Cerebellar cortex (tissue), 1 donor: ENCODE data around the gene KRTAP3-3.
"Not testable (repeated sequence)": the region's sequence is repeated elsewhere in the genome, so short reads cannot be mapped to it uniquely, and the experiment has no call there.

Source experiments
- DNase-seq: peaks from one replicate; pipeline ENCODE4 v3.0.0-alpha.2; 2015; ENCODE audit warnings: low spot score

KRTAP3-3 gene

GRCh38 chr17:41004397-41004796, 10.4 kb upstream of the KRTAP3-3 start:
- no peak for DNase-seq

- no peak for DNase-seq
Observed at GRCh38 chr17:41003926-41004325, 10.0 kb upstream of the KRTAP3-3 start.

GRCh38 chr17:41002814-41003213, 8.8 kb upstream of the KRTAP3-3 start:
- DNase-seq, result no peak

- no peak for DNase-seq
Observed at GRCh38 chr17:41001795-41002194, 7.8 kb upstream of the KRTAP3-3 start.

GRCh38 chr17:40999563-40999962, 5.6 kb upstream of the KRTAP3-3 start, which contains the start of gene KRTAP3-2:
KRTAP3-2 (minus strand) TSS chr17:40999906; CDS start chr17:40999853, 53 bp downstream.
- not testable (repeated sequence) for DNase-seq

- no peak for DNase-seq
Observed at GRCh38 chr17:40997361-40997760, 3.4 kb upstream of the KRTAP3-3 start.

- DNase-seq, result no peak
Observed at GRCh38 chr17:40996829-40997228, 2.9 kb upstream of the KRTAP3-3 start.

GRCh38 chr17:40995116-40995515, 1.2 kb upstream of the KRTAP3-3 start:
- peak; percentile 56 for DNase-seq

GRCh38 chr17:40993084-40993483, 880 bp downstream of the KRTAP3-3 start:
- DNase-seq, result no peak

GRCh38 chr17:40992666-40993065, 1.3 kb downstream of the KRTAP3-3 start:
- DNase-seq, result no peak

- no peak for DNase-seq
Observed at GRCh38 chr17:40986920-40987319, 7.0 kb downstream of the KRTAP3-3 start.

- DNase-seq, result no peak
Observed at GRCh38 chr17:40984226-40984625, 9.7 kb downstream of the KRTAP3-3 start, which contains the start of gene KRT40. KRT40 (minus strand) TSS chr17:40984326; CDS start chr17:40984273, 53 bp downstream.

- DNase-seq, result no peak
Observed at GRCh38 chr17:40981115-40981514, 12.8 kb downstream of the KRTAP3-3 start.

- DNase-seq, result peak; percentile 25
Observed at GRCh38 chr17:40980596-40980995, 13.4 kb downstream of the KRTAP3-3 start.

GRCh38 chr17:40980117-40980516, 13.8 kb downstream of the KRTAP3-3 start:
- DNase-seq, result no peak

- DNase-seq, result no peak
Observed at GRCh38 chr17:40978575-40979151, 15.3 kb downstream of the KRTAP3-3 start.

- no peak for DNase-seq
Observed at GRCh38 chr17:40975516-40975915, 18.4 kb downstream of the KRTAP3-3 start.

- DNase-seq, result no peak
Observed at GRCh38 chr17:40974366-40974765, 19.6 kb downstream of the KRTAP3-3 start.

- DNase-seq, result no peak
Observed at GRCh38 chr17:40967582-40967981, 26.4 kb downstream of the KRTAP3-3 start.

GRCh38 chr17:40966848-40967247, 27.1 kb downstream of the KRTAP3-3 start, which contains the start of gene KRT39:
KRT39 (minus strand) TSS chr17:40966948; CDS start chr17:40966856, 92 bp downstream.
- DNase-seq, result no peak

- no peak for DNase-seq
Observed at GRCh38 chr17:40963838-40964237, 30.1 kb downstream of the KRTAP3-3 start.

GRCh38 chr17:40962059-40962561, 31.9 kb downstream of the KRTAP3-3 start:
- no peak for DNase-seq

GRCh38 chr17:40961591-40961990, 32.4 kb downstream of the KRTAP3-3 start:
- no peak for DNase-seq

GRCh38 chr17:40960144-40960543, 33.8 kb downstream of the KRTAP3-3 start:
- no peak for DNase-seq
